Measurements from ENCODE around the gene PLA2G2C.

- TF ChIP-seq CTCF (IDR thresholded peaks at IDR 0.05) (no peak), ZFX (IDR thresholded peaks at IDR 0.05; ENCODE audit: borderline replicate concordance) (no peak)
Measured at GRCh38 chr1:20158358-20159070, 27.8 kb downstream of the PLA2G2C start.
